Suppressor macrophage treated with lipopolysaccharide for 4 hours (primary cell): ENCODE data around the gene FBXO4.
"Not testable (repeated sequence)": the region's sequence is repeated elsewhere in the genome, so short reads cannot be mapped to it uniquely, and the experiment has no call there.

ENCODE experiments used
- DNase-seq: peaks from one replicate; pipeline ENCODE4 v3.0.0-alpha.2; 2020

The FBXO4 gene

DNA sequence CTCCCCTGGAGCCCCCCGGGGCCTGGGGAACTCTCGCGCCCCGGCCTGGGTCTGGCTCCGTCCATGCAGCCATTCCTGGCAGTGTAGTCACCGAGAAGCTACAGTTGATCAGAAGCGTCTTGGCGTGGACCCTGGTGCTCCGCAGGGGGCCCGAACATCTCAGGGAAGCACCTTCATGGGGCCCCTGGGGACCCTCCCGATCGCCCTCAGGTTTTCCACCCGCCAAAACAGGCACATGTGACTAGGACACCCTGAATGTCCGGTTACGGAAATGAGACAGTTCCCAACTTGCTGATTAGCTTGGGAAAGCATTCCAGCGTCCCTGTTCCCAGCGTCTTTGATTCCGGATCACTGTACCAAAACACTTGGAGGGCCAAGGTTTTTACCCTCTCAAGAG lies 472 bp downstream of the FBXO4 start:
- DNase-seq = peak; percentile 12

DNA sequence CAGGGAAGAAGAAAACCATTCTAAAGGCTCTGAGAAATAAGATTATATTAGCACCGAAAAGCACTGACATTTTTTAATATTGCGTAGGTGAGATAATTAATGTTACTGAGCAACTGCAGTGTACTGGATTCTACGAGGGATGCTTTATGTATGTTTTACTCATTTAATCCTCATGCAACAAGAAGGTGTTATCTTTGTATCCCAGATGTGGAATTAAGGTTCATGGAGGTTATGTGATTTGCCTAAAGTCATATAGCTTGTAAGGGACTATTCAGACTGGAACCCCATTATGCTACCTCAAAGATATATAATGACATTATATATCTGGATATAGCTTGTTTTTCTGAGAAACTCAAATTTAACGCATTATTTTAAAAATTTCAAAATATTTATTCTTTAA lies 2.5 kb downstream of the FBXO4 start:
- no peak for DNase-seq

DNA sequence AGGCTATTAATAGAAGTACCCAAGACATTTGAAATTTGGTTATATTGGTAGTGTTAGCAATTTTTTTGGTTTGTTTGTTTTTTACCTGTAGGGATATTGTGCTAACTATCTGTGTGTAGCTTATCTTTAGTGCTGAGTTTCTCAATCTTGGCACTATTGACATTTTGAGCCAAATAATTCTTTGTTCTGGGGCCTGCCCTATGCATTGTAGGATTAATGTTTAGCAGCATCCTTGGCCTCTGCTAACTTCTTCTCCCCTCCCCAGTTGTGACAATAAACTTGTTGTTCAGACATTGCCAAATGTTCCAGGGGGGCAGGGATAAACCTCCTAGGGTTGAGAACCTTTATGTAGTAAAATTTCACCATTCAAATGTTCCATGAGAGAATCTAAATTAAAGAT lies 4.0 kb downstream of the FBXO4 start:
- DNase-seq = no peak

DNA sequence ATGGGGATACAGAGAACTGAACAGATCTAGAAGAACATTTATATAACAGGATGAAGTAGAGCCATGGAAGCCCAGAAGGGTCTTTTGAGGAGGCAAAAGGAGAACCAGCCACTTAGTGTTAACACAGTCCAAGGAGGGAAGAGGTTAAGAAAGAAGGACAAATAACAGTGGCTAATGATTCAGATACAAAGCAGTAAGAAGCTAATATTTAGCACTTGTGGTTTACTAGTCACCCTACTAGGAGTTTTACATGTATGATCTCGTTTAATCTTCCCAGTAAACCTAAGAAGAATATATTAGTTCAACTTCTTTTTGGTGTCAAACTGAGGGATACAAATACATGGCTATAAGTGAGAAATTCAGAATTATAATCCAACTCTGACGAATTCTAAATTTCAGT lies 7.7 kb downstream of the FBXO4 start:
- no peak for DNase-seq

DNA sequence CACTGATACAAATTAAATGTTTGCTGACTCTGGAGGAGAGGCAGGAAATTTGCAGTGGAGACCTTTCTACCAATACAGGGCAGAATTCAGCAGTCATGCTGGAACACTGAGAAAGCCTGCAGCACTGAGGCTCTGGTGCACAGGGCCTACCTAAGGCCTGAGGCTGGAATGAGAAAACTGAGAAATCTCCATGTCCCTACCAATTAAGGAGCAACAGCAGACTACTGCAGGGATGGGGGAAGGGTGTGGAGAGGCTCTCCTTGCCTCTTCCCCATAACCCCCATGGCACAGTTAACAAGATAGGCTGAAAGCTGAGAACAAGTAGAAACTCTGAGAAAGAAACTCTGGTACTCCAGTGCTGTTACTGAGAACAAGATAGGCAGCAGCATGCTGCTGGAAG lies 10.5 kb downstream of the FBXO4 start:
- DNase-seq = no peak

DNA sequence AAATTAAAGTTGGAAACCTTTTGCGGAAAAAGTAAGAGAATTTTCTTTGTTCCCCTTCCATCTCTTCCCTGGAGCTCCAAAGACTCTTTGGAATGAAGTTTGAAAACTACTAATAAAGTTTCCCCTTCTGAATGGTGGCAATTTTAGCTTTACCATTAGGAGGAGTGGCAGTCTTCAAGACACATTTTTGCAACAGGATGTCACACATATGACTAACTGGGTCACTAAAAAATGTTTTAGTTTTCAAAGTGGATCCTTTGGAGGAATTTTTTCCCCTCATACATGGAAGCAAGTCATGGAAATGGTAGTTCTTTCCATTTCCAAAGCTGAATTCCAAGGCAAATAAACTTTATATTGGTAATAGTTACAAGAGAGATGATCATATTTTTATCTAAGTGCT lies 15.6 kb downstream of the FBXO4 start:
- DNase-seq = no peak

DNA sequence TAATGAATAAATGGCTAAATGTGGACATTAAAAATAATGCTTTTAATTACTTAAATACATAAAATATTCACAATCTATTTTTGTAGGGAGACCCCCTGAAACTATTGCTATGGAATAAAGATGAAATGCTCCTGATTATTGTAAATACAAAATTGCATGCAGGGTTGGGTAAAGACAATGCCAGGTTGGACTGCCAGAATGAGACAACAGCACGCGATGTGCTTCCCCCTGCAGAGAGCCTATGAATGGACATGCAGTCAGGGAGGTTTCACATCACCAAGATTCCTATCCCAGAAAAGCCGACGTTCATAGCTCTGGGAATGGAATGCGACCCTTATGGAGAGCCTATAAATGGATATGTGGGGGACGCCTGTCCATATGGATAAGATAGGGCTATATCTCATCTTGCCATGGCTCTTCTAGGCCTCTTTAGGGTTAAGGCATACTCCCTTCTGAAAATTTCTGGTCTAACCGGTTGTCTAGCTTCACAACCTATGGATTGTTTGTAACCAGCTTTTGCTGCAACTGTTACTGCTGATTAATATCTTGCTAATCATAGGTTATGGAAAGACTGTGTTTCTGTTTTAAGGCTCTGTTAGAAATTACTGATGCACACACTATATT lies 20.4 kb downstream of the FBXO4 start:
- not testable (repeated sequence) for DNase-seq

DNA sequence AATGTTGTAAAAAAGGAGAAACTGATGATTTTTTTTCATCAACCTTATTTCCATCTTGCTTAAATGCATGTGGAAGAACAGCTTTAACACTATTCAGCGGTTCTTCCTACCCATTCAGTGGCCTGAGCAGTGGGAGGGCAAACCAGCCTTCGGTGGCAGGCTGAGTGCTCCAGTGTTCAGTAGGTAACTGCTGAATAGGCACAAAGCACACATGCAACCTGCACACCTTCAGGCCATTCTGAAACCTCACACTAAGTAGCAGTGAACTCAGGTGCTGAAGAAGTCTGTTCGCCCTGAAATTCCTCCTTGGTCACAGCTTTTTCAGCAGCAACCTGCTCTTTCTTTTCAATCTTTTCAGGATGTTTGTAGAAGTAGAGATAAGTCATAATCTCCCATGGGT lies 26.1 kb downstream of the FBXO4 start:
- DNase-seq = no peak

DNA sequence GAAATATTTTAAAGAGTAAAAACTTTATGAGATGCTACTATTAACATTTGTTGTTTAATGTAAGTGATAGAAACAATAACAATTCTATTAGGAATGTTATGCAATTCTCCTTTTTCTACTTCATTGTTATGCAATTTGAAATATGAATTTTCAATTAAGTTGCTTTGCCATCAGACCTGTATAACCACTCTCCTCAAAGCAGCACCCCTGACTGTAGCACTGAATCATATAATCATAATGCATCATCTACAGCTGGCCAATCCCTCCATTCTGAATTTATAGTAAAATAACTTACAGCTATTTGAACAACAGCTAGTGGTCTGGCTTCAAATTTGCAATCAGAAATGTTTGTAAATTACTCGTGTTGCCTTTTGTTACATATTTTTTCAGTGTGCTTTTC lies 29.2 kb downstream of the FBXO4 start:
- no peak for DNase-seq

DNA sequence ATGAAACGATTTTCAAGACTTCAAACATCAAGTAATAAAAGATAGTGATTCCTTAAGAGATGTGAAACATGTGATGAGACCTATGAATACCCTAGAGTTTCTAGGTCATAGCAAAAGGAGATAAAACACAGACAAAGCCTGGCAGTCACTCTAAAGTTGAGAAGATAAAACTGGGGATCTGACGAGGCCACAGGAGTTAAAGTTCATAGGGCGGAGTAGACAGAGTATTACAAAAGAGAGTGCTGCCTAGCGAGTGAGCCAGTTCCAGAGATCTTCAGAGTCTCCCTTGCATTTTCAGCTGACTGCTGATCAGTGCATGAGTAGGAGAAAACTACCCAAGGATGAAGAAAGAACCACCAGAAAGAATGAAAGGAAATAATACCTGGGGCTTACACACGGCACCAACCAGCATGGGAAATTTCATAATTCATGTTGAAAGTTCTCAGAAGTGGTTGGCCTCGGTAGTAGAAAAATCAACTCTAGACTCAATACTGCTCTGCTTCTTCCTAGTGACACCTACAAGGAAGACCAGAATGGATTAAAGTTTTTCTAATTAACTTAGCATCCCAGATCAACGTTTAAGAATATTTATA lies 30.4 kb downstream of the FBXO4 start:
- DNase-seq = no peak

DNA sequence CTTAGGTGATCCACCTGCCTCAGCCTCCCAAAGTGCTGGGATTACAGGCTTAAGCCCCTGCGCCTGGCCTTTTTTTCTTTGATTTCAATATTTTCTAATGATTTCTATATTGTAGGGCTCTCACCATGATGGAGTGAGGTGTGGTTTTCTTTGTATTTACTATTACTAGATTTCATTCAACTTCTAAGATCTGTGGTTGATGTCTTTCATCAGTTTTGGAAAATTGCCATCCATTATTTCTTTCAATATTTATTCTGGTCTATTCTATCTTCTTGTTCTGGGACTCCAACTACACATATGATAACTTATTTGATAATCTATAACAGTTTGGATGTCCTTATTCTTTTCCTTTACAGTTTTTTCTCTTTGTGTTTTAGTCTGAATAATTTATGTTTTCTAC lies 31.9 kb downstream of the FBXO4 start:
- no peak for DNase-seq

DNA sequence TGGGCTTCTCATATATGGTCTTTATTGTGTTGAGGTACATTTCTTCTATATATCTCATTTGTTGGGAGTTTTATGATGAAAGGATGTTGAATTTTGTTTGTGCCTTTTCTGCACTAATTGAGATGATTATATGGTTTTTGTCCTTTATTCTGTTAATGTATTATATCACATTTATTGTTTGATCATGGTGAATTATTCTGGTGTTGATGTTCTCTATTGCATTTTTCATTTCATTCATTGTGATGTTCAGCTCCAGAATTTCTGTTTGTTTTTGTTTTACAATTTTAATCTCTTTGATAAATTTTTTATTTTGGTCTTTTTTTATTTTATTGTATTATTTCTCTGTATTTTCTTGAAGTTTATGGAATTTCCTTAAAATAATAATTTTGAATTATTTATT lies 35.4 kb downstream of the FBXO4 start:
- DNase-seq = no peak

DNA sequence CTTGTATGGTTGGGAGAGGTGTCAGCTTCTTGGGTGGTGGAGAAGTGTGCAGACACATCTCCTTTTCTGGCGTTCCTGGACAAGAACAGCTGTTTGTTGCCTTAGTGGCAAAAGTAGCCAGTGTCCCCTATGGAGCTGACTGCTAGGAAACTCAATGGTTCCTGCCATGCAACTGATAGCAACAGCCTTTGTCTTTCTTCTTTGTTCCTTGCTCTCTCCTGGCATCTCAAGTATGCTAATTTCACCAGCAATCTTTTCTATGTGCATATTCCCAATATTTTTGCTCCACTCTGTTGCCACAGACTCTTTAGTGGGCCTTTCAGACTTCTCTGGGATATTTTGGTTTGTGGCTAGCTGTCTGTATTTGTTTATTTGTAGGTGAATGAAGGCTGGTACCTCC lies 36.7 kb downstream of the FBXO4 start:
- DNase-seq = no peak

DNA sequence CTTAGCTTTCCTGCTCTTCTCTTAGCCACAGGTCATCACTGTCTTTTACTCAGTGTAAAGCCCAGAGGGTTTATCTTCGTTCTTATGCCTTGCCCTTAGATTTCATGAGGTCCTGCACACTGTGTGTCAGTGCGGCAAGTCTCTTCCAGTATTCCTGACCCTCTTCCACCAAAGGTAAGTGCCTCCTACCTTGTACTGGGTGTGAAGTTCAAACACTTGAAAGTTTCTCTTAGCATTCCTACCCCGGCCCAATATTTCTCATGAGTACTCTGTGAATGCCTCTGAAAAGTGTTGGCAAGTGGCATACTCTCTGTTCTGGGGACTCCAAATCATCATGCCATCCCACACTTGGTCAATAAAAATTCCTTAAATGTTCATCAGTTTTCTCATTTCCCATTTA lies 37.4 kb downstream of the FBXO4 start:
- DNase-seq = no peak

DNA sequence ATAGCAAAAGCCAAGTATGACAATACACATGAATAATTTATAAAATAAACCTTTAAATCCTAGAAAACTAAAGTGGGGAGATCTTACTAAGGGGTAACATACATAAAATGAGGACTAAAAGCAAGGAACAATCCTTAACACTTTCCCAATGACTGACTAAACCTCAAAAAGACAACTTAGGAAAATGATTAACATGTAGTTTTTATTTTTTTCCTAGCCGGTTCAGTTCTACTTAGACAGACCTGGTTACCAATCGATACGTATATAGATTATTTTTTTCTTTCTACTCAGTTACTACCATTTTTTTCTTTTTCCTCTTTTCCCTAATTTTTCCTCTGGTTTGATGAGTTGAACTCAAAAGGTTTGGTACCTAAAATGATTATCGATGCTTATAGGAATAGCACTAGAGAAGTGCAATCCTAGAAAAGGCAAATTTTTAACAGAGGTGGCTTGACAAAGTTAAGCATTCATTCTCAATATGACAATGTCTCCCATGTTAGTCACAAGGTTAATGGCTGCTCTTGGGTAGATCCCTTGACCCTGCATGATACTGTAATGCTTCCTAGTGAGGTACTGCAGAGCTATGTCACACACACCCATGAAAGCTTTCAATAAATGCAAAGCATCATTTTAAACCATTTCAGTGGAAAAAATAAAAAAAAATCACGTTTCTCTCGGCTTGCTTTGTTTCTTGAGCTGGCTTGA lies 41.5 kb downstream of the FBXO4 start:
- no peak for DNase-seq

DNA sequence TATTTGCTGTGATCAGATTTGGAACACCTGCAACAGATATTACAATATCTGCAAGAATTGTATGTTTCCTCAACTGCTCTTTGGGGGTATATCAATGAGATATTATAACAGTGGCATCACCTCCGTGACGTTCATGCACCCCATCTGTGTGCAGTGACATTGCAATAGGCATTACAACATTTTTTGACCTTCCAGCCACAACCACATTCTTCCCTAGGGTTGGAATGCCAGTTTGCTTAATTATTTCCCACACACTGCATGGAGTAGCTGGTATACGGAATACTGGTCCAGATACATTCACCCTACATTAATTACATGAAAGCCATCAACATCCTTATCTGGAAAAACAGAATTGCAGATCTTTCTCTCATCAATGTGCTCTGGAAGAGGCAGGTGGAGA lies 42.3 kb downstream of the FBXO4 start:
- DNase-seq = no peak

DNA sequence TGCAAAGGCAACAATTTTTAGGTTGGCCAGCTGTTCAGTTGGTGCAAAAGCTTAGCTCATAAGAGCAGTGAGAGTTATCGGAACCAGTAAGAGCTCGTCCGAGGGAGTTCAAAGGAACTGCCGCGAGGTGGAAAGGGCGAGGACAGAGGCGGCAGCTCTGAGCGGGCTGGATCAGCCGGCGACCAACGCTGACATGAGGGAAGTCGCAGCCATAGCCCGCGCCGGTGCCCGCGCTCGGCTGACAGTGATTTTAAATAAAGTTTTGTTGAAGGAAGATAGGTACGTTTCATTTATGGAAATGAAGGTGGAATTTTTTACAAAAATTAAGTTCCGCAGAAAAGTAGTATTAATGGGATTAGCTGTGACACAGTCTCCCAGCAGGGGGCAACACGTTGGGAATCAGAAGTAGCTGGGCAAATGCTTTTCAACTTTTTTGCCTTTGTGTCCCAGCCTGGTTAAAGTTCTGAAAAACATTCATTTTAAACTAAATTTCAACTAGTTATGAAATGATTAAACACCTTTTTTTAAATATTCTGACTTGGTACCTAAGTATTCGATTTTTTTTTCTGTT lies 43.2 kb downstream of the FBXO4 start:
- DNase-seq = no peak

DNA sequence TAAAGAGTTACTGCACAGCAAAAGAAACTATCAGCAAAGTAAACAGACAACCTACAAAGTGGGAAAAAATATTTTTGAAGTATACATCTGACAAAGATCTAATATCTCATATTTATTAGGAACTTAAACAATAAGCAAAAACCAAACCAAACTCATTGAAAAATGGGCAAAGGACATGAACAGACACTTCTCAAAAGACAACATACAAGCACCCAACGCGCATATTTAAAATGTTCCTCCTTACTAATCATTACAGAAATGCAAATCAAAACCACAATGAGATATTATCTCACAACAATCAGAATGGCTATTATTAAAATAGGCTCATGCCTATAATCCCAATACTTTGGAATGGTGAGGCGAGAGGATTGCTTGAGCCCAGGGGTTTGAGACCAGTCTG lies 48.0 kb downstream of the FBXO4 start:
- DNase-seq = no peak

DNA sequence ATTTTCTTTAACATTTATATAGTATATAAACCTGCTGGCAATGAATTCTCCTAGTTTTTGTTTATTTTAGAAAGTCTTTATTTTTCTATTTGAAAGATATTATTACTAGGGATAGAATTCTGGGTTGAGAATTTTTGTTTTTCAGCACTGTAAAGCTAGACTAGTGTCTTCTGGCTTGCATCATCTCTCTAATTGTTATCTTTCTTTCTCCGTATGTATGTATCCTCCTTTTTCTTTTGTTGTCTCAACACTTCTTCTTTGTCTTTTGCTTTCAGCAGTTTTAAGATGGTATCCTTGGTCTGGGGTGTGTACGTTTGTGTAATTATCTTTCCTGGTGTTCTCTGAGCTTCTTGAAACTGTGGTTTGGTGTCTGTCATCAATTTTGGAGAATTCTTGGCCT lies 48.8 kb downstream of the FBXO4 start:
- no peak for DNase-seq

DNA sequence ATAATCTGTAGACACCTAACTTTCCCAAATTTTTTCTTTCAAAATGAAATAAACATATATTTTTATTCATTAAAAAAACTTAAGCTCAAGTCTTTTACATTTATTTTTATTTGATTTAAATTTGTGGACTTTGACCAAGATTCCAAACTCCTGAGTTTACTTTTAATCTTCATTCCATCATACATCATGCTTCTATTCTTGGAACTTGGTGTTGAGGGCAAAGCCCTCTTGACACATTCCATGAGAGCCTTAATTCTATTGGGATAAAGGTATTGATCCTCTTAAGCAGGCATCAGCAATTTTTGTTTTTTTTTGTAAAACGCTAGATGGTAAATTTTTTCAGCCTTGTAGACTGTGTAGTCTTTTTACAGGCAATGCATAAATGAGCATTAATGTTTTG lies 53.6 kb downstream of the FBXO4 start:
- DNase-seq = no peak

DNA sequence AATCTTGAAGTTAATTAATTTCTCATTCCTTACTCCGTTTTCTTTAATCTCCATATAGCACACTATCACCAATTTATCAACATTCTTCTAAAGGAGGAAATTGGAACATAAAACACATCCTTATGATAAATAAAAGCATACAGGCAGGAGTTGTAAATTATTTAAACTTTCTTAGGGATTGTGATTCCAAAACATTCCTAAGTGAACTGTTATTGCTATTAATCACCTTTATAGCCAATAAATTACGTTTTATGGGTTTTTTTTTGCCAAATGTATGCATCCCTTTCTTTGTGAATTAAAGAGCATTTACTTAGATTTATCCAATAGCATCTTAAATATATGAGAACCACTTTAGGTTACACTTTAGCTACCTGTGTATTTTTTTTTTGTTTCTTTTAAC lies 55.3 kb downstream of the FBXO4 start:
- DNase-seq = no peak

DNA sequence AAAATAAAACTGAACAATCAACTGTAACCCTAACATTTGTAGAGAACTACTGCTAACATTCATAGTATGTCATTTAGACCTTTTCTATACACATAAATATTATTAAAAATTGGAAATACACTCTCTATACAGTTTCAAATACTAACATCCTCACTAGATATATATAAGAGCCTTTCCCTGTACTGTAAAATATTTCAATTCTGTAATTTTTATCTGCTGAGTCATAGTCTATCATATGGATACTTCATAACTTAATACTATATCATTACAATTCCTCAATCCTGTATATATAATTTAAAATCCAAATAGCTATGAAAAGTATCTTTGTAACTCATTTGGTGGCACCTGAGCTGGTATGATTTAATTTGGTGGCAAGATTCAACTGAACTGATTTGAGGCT lies 55.8 kb downstream of the FBXO4 start:
- no peak for DNase-seq

DNA sequence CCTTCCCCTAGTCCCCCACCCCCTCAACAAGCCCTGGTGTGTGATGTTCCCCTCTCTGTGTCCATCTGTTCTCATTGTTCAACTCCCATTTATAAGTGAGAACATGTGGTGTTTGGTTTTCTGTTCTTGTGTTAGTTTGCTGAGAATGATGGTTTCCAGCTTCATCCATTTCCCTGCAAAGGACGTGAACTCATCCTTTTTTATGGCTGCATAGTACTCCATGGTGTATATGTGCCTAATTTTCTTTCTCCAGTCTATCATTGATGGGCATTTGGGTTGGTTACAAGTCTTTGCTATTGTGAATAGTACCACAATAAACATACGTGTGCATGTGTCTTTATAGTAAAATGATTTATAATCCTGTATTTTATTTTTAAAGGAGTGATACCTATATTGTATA lies 57.8 kb downstream of the FBXO4 start:
- not testable (repeated sequence) for DNase-seq

DNA sequence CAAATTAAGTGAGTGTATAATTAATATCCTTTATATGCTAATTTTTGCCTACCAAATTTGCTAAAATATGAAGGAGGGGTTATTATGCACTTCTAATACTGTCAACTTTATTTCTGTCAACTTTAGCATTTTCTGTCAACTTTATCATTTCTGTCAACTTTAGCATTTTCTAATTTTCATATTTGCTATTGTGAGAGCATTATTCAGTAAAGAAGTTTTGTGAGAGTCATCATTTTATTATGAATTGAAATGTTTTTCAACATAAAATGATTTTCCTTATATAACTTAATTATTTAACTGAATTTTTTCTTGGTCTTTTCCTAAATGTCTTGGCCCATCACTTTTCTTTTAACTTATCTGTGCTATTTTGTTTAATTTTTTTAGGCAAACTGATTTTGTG lies 58.2 kb downstream of the FBXO4 start:
- DNase-seq = no peak
